Panc1 (cell line): Measurements from ENCODE around the gene CADM4. TPM values are rescaled to one million over a fixed set of nuclear protein-coding genes. Genes with fewer than 3 reads are reported as not detected.
A peak's percentile ranks its signal among the peaks of the same experiment; 100 is the strongest.
"Not testable (repeated sequence)": the region's sequence is repeated elsewhere in the genome, so short reads cannot be mapped to it uniquely, and the experiment has no call there.

Experiments used
- ATAC-seq: fragments of 200-7000 bp; cut with Tn5 transposase; 2 replicates; pipeline ENCODE4 v1.9.1; 2020; ENCODE audit warnings: mild to moderate bottlenecking, moderate library complexity
- BruUV-seq: library from RNA; stranded (reverse); fragments of 400-500 nt; replicated peaks from 2 replicates; lab custom pipeline; 2021; lab: Mats Ljungman, UMichigan
- CTCF ChIA-PET: fragments of 300-600 bp; sonication (Branson Sonifier 250); formaldehyde crosslinking; loops from one replicate; lab custom pipeline; 2022; ENCODE audit warnings: antibody characterized with exemption; lab: Charles Lee
- POLR2A ChIA-PET: fragments of 300-600 bp; sonication (Branson Sonifier 250); formaldehyde crosslinking; loops from one replicate; lab custom pipeline; 2022; ENCODE audit warnings: antibody characterized with exemption; lab: Charles Lee
- DNase-seq: peaks from one replicate; pipeline ENCODE4 v3.0.0-alpha.2; 2010; ENCODE audit warnings: low read depth, low spot score
- H3K27ac ChIP-seq: 2 replicates; pipeline ENCODE4 v1.5.1; 2011; ENCODE audit warnings: mild to moderate bottlenecking, low read length, inconsistent platforms
- H3K27me3 ChIP-seq: fragments of 200-500 bp; sonication (Bioruptor generic); 2 replicates; pipeline ENCODE4 v1.6.0; 2014; ENCODE audit warnings: low read length, inconsistent platforms; ENCODE audit not compliant: control insufficient read depth, insufficient read depth
- H3K36me3 ChIP-seq: fragments of 200-500 bp; sonication (Bioruptor generic); 2 replicates; pipeline ENCODE4 v1.5.1; 2014; ENCODE audit warnings: inconsistent platforms, mild to moderate bottlenecking, low read length, moderate library complexity; ENCODE audit not compliant: control insufficient read depth, insufficient read depth
- H3K4me1 ChIP-seq: 2 replicates; pipeline ENCODE4 v1.5.1; 2011; ENCODE audit warnings: inconsistent platforms, mild to moderate bottlenecking, low read length, moderate library complexity; ENCODE audit not compliant: control insufficient read depth, insufficient read depth
- H3K4me3 ChIP-seq, 2 experiments: 2 replicates each; pipeline ENCODE4 v1.5.1; 2011 to 2012; ENCODE audit warnings: low read depth in 2 of 2, low read length in 2 of 2, mild to moderate bottlenecking in 2 of 2, inconsistent platforms in 1 of 2, moderate library complexity in 1 of 2
- H3K9me3 ChIP-seq: fragments of 200-500 bp; sonication (Bioruptor generic); 2 replicates; pipeline ENCODE4 v1.5.1; 2014; ENCODE audit warnings: low read depth, mild to moderate bottlenecking, inconsistent platforms, low read length, moderate library complexity; ENCODE audit not compliant: control insufficient read depth, insufficient read depth
- POLR2AphosphoS5 ChIP-seq: IDR thresholded peaks from 2 replicates; pipeline ENCODE4 v1.6.1; 2012; ENCODE audit warnings: mild to moderate bottlenecking, low read depth, low read length, moderate library complexity
- REST ChIP-seq, 2 experiments: IDR thresholded peaks; 2 replicates each; pipeline ENCODE4 v1.6.1; 2011 to 2012; ENCODE audit warnings: low read depth in 2 of 2, control low read depth in 1 of 2, low read length in 1 of 2, mild to moderate bottlenecking in 1 of 2, moderate library complexity in 1 of 2; ENCODE audit not compliant: insufficient read depth in 1 of 2
- SIN3A ChIP-seq: IDR thresholded peaks from 2 replicates; pipeline ENCODE4 v1.6.1; 2012; ENCODE audit warnings: low read depth, mild to moderate bottlenecking, low read length, moderate library complexity, borderline replicate concordance; ENCODE audit not compliant: insufficient read depth
- TCF7L2 ChIP-seq: IDR thresholded peaks from 2 replicates; pipeline ENCODE4 v1.6.1; 2011; ENCODE audit warnings: mild to moderate bottlenecking, low read depth, low read length, inconsistent platforms
- in situ Hi-C: cut with HindIII; loops from 2 replicates; pipeline ENCODE4 v1.10.0; 2016; ENCODE audit warnings: low sequenced_read_pairs, low pct_unique_long_range_greater_than_20kb
- intact Hi-C: fragments of 100-400 bp; cut with micrococcal nuclease; formaldehyde crosslinking; loops from one replicate; pipeline ENCODE4 v1.10.0; 2022; ENCODE audit not compliant: unreplicated experiment
- total RNA-seq: library from RNA; stranded (reverse); gene quantifications from one replicate; pipeline ENCODE4 v1.2.1, GENCODE V29; 2021; ENCODE audit not compliant: unreplicated experiment
- TF ChIP-seq, protein P1 (sequence below): fragments of 450-650 bp; IDR thresholded peaks from 2 replicates; pipeline ENCODE4 v1.5.1; 2017; ENCODE audit warnings: mild to moderate bottlenecking

Gene CADM4
- total RNA-seq, 1 experiment from 2014 or later = 2.7 TPM

DNA sequence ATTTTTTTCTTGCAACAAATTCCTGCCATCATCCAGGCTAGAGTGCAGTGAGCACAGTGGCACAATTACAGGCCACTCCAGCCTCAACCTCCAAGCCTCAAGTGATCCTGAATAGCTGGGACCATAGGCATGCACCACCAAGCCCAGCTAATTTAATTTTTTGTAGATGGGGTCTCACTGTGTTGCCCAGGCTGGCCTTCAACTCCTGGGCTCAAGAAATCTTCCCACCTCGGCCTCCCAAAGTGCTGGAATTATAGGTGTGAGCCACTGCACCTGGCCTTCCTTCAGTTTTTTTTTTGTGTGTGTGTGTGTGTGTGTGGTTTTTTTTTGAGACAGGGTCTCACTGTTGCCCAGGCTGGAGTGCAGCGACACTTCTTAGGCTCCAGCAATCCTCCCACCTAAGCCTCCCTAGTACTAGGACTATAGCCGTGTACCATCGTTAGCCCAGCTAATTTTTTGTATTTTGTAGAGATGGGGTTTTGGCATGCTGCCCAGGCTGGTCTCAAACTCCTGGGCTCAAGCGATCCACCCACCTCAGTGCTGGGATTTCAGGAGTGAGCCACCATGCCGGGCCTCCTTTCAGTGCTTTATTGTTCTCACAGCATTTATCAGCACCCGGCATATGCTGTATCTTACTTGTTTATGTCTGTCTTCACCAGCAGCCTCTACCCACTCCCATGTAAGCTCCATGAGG, 33.6 kb downstream of the CADM4 start:
- no peaks in the 10 kb centered on the region for H3K4me1 ChIP-seq
- CTCF ChIA-PET = no interaction called here
- BruUV-seq = no TSS peak
- H3K9me3 ChIP-seq = no peaks in the 10 kb centered on the region
- in situ Hi-C loops = no loop called here
- H3K27ac ChIP-seq = no peak overlapping the region
- no peak overlapping the region for H3K4me3 ChIP-seq
- ATAC-seq (no peak), DNase-seq (no peak)
- H3K36me3 ChIP-seq = no peaks in the 10 kb centered on the region
- H3K27me3 ChIP-seq = no peaks in the 10 kb centered on the region
- intact Hi-C loops = no loop called here
- TF ChIP-seq SIN3A (no peak), POLR2AphosphoS5 (no peak), REST (IDR thresholded peaks at IDR 0.05; ENCODE audit: insufficient read depth in 1 of 2, low read depth in 2 of 2, low read length in 1 of 2) (no peak), TCF7L2 (no peak)
- TF ChIP-seq, protein P1, sequence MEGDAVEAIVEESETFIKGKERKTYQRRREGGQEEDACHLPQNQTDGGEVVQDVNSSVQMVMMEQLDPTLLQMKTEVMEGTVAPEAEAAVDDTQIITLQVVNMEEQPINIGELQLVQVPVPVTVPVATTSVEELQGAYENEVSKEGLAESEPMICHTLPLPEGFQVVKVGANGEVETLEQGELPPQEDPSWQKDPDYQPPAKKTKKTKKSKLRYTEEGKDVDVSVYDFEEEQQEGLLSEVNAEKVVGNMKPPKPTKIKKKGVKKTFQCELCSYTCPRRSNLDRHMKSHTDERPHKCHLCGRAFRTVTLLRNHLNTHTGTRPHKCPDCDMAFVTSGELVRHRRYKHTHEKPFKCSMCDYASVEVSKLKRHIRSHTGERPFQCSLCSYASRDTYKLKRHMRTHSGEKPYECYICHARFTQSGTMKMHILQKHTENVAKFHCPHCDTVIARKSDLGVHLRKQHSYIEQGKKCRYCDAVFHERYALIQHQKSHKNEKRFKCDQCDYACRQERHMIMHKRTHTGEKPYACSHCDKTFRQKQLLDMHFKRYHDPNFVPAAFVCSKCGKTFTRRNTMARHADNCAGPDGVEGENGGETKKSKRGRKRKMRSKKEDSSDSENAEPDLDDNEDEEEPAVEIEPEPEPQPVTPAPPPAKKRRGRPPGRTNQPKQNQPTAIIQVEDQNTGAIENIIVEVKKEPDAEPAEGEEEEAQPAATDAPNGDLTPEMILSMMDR = no peak
- POLR2A ChIA-PET = no interaction called here

DNA sequence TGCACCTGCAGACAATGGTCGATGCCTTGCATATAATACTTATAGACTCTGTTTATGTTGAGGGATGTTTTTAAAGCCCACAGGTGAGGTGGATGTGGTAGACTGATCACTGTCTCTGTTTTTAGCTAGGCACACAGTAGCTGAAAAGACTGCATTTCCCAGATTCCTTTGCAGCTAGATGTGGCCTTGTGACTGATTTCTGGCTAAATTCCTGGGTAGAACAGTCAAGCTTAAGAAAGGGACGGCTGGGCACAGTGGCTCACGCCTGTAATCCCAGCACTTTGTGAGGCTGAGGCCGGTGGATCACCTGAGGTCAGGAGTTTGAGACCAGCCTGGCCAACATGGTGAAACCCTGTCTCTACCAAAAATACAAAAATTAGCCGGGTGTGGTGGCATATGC, 39.3 kb downstream of the CADM4 start:
- CTCF ChIA-PET, H3K36me3 ChIP-seq, H3K27ac ChIP-seq, H3K4me1 ChIP-seq, POLR2A ChIA-PET, ATAC-seq, H3K4me3 ChIP-seq, DNase-seq, in situ Hi-C loops, intact Hi-C loops, H3K9me3 ChIP-seq, H3K27me3 ChIP-seq, BruUV-seq: not testable (repeated sequence)

- H3K4me3 ChIP-seq = no peak overlapping the region
- in situ Hi-C loops (no loop called here), intact Hi-C loops (no loop called here)
- no peak overlapping the region for H3K27ac ChIP-seq
- no peak for TF ChIP-seq SIN3A
- TF ChIP-seq, protein P1 = no peak; the same call in 1 of the 2 replicates
- TF ChIP-seq TCF7L2 = no peak
- no peak for TF ChIP-seq REST (IDR thresholded peaks at IDR 0.05; ENCODE audit: insufficient read depth in 1 of 2, low read depth in 2 of 2, low read length in 1 of 2)
- no peak for TF ChIP-seq POLR2AphosphoS5
- no peak for ATAC-seq
- TSS peak; percentile 58 for BruUV-seq
- H3K9me3 ChIP-seq = no peaks in the 10 kb centered on the region
- ChIA-PET CTCF (no interaction called here), POLR2A (no interaction called here)
- H3K36me3 ChIP-seq = peaks cover 6% of the 10 kb centered on the region; the same call in 1 of the 2 replicates
- DNase-seq = no peak
- peaks cover 7% of the 10 kb centered on the region; the same call in 1 of the 2 replicates for H3K4me1 ChIP-seq
- H3K27me3 ChIP-seq = no peaks in the 10 kb centered on the region
Observed at GRCh38 chr19:43599635-43600295, 39.9 kb downstream of the CADM4 start.
